ENCODE measurements around the gene NBPF15.
"Not testable (repeated sequence)": the region's sequence is repeated elsewhere in the genome, so short reads cannot be mapped to it uniquely, and the experiment has no call there.

DNA sequence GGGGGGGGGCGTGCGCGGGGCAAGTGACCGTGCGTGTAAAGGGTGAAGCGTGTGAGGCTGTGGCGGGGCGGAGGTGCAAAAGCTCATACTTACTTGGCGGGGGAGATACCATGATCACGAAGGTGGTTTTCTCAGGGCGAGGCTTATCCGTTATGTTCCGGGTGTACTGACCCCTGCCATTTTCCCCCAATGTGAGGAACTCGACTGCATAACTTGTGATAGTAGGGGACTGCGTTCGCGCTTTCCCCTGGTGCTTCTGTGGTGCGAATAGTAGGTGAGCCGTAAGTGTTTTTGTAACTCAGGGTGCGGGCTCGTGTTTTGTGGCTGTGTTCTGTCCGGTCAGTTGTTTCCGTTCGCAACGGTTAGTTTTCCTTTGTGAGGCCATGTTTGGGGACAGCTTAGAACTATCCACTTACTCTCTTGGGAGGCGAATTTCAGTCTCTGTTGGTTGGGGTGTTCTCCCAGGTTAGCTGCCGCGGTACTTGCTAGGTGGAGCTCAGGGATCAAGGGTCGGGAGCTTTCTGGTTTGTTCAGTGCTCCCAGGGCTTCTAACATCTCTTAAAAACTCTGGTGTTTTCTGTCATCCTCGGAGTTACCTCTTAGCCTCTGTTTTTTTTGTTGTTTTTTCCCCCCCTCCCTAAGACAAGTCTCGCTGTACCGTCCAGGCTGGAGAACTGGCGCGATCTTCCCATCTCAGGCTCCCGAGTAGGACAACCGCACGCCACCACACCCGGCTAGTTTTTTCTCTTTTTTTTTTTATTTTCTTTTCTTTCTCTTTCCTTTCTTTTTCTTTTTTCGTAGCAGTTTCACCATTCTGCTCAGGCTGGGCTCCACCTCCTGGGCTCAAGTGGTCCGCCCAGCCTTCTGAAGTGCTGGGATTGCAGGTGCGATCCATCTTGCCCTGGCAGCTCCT is 48.7 kb downstream of the NBPF15 start:
- TF ChIP-seq ZNF274 (IDR thresholded peaks at IDR 0.05; ENCODE audit: low read depth, low read length); SUZ12 (IDR thresholded peaks at IDR 0.05; ENCODE audit: extremely low read depth, insufficient read depth, insufficient read length): not testable (repeated sequence)
- TF ChIP-seq YY1 (IDR thresholded peaks at IDR 0.05; ENCODE audit: insufficient read depth, insufficient read length), result peak; percentile 47
